PFSK-1 (cell line): ENCODE measurements around the gene KIF5C.

Experiments
- FOXP2 ChIP-seq: optimal IDR thresholded peaks from 2 replicates; pipeline ENCODE3; 2011; ENCODE audit warnings: borderline replicate concordance, control low read depth, inconsistent platforms; ENCODE audit not compliant: insufficient read depth; ENCODE audit errors: extremely low read length, extremely low read depth
- POLR2AphosphoS5 ChIP-seq: IDR thresholded peaks from 2 replicates; pipeline ENCODE4 v1.6.1; 2012; ENCODE audit warnings: low read depth, mild to moderate bottlenecking, control low read depth, low read length, moderate library complexity
- REST ChIP-seq, 2 experiments: IDR thresholded peaks; 2 replicates each; pipeline versions ENCODE4 v1.6.1 to v1.8.0; 2011 to 2012; ENCODE audit warnings: low read depth in 2 of 2, low read length in 2 of 2, control low read depth in 1 of 2, inconsistent platforms in 1 of 2, mild to moderate bottlenecking in 1 of 2, moderate library complexity in 1 of 2; ENCODE audit not compliant: insufficient read depth in 1 of 2
- SIN3A ChIP-seq: IDR thresholded peaks from 2 replicates; pipeline ENCODE4 v1.6.1; 2012; ENCODE audit warnings: mild to moderate bottlenecking, low read length, moderate library complexity, borderline replicate concordance; ENCODE audit not compliant: insufficient read depth
- TAF1 ChIP-seq: IDR thresholded peaks from 2 replicates; pipeline ENCODE4 v1.6.1; 2012; ENCODE audit warnings: low read length, control low read depth, borderline replicate concordance; ENCODE audit not compliant: insufficient read depth

GRCh38 chr2:148826791-148827190, 48.2 kb upstream of the KIF5C start:
- no peak for TF ChIP-seq POLR2AphosphoS5
- TF ChIP-seq TAF1: no peak
- no peak for TF ChIP-seq REST (IDR thresholded peaks at IDR 0.05; ENCODE audit: insufficient read depth in 1 of 2, low read depth in 2 of 2, low read length in 2 of 2)
- TF ChIP-seq FOXP2: no peak
- no peak for TF ChIP-seq SIN3A
